ENCODE measurements around the gene SMIM26. TPM values are rescaled to one million over a fixed set of nuclear protein-coding genes. Genes with fewer than 3 reads are reported as not detected.

SMIM26 gene
- polyA plus RNA-seq, 2 of the 4 experiments (the other 2 are of a cell fraction) = 209 to 291 TPM

- TF ChIP-seq HOXB13 (CRISPR knock-in tag; IDR thresholded peaks at IDR 0.05; ENCODE audit: low read depth) = no peak
- TF ChIP-seq NFE2L2 (conservative IDR thresholded peaks at IDR 0.05; ENCODE audit: low read length) = no peak
- no peak for TF ChIP-seq CBX2 (IDR thresholded peaks at IDR 0.05; ENCODE audit: borderline replicate concordance, low read depth)
- TF ChIP-seq HDAC2 (IDR thresholded peaks at IDR 0.05) = no peak
- TF ChIP-seq EP300 (IDR thresholded peaks at IDR 0.05) = no peak
- TF ChIP-seq CHD4 (IDR thresholded peaks at IDR 0.05; ENCODE audit: borderline replicate concordance) = no peak
- no peak for TF ChIP-seq USF2 (IDR thresholded peaks at IDR 0.05)
- no peak for TF ChIP-seq PHF8 (IDR thresholded peaks at IDR 0.05; ENCODE audit: borderline replicate concordance, low read depth)
- no peak for TF ChIP-seq CEBPB (IDR thresholded peaks at IDR 0.05)
- no peak for TF ChIP-seq HOXB5 (CRISPR knock-in tag; IDR thresholded peaks at IDR 0.05)
- no peak for TF ChIP-seq ELK1 (IDR thresholded peaks at IDR 0.05; ENCODE audit: low read depth, low read length)
- no peak for TF ChIP-seq REST (IDR thresholded peaks at IDR 0.05)
- TF ChIP-seq FOXS1 (CRISPR knock-in tag; IDR thresholded peaks at IDR 0.05) = no peak
- TF ChIP-seq EHF (CRISPR knock-in tag; IDR thresholded peaks at IDR 0.05) = no peak
- no peak for TF ChIP-seq POLR2AphosphoS2 (conservative IDR thresholded peaks at IDR 0.05; ENCODE audit: low read length)
- no peak for TF ChIP-seq BHLHE40 (IDR thresholded peaks at IDR 0.05; ENCODE audit: low read depth, low read length)
- no peak for TF ChIP-seq TFCP2L1 (CRISPR knock-in tag; IDR thresholded peaks at IDR 0.05)
- TF ChIP-seq RCOR1 (IDR thresholded peaks at IDR 0.05; ENCODE audit: low read depth, low read length) = no peak
- no peak for TF ChIP-seq FOSB (CRISPR knock-in tag; IDR thresholded peaks at IDR 0.05)
- WGBS (ENCODE audit: missing lambda C conversion rate) = 91% methylated on average over 2 of the region's 2 CpGs
- no peak overlapping the region for H3K4me3 ChIP-seq
- ChIA-PET CTCF (interaction anchor here (1.5 kb wide), 1 partner anchor 17 kb away, joined by 7 read pairs; the partner anchor contains the start of gene DTD1), POLR2A (interaction anchor here (0.6 to 1.9 kb wide), 3 partner anchors 8 to 1165 kb away, joined by 3 to 5 read pairs (median 3); no protein-coding TSS in a partner anchor)
- H3K4me1 ChIP-seq = peaks cover 8% of the 10 kb centered on the region; the same call in 1 of the 3 replicates
- H3K27ac ChIP-seq = no peak overlapping the region
- FAIRE-seq (no peak), ATAC-seq (no peak), DNase-seq (ENCODE audit: low read depth in 1 of 2, low spot score in 1 of 2) (no peak)
- no peak overlapping the region for H3K4me2 ChIP-seq
- H3K9me3 ChIP-seq = no peaks in the 10 kb centered on the region
Observed at GRCh38 chr20:18571578-18571977, 4.3 kb downstream of the SMIM26 start.

GRCh38 chr20:18577942-18578341 is 10.7 kb downstream of the SMIM26 start:
- Histone ChIP-seq H3K4me1 (no peaks in the 10 kb centered on the region), H3K9me3 (no peaks in the 10 kb centered on the region), H3K27ac (no peak overlapping the region), H3K4me3 (no peak overlapping the region), H3K4me2 (no peak overlapping the region)
- POLR2A ChIA-PET = no interaction called here
- 73% methylated on average over 6 of the region's 6 CpGs for WGBS (ENCODE audit: missing lambda C conversion rate)
- ATAC-seq (no peak), DNase-seq (ENCODE audit: low read depth in 1 of 2, low spot score in 1 of 2) (no peak), FAIRE-seq (no peak)
- CTCF ChIA-PET = interaction anchor here (1.3 kb wide), 1 partner anchor 11 kb away, joined by 5 read pairs; the partner anchor contains the start of gene SMIM26
- TF ChIP-seq FOXS1 (CRISPR knock-in tag; IDR thresholded peaks at IDR 0.05) (no peak), MAFK (IDR thresholded peaks at IDR 0.05; ENCODE audit: partially characterized antibody) (no peak), HOXB13 (CRISPR knock-in tag; IDR thresholded peaks at IDR 0.05; ENCODE audit: low read depth) (no peak), PBX3 (IDR thresholded peaks at IDR 0.05) (no peak)

Measured in A549 (cell line).